Mesenchymal stem cell (in vitro differentiated cells and primary cell): Measurements from ENCODE around the gene TOP1.

Experiments
- DNase-seq: peaks from one replicate; pipeline ENCODE4 v3.0.0-alpha.2; 2013
- H2AFZ ChIP-seq: one replicate; pipeline ENCODE4 v1.6.1; 2013; ENCODE audit warnings: low read depth, mild to moderate bottlenecking, control low read depth, inconsistent platforms, low read length, moderate library complexity
- H2AK5ac ChIP-seq: 2 replicates; pipeline ENCODE4 v1.6.1; 2013; ENCODE audit warnings: low read length, moderate library complexity, mild to moderate bottlenecking, inconsistent platforms; ENCODE audit not compliant: severe bottlenecking
- H2BK120ac ChIP-seq: one replicate; pipeline ENCODE4 v1.6.1; 2013; ENCODE audit warnings: low read depth, mild to moderate bottlenecking, inconsistent platforms, low read length, moderate library complexity
- H2BK12ac ChIP-seq, 2 experiments: one replicate each; pipeline ENCODE4 v1.6.1; 2013; ENCODE audit warnings: inconsistent platforms in 2 of 2, low read length in 2 of 2, mild to moderate bottlenecking in 2 of 2, moderate library complexity in 2 of 2, control low read depth in 1 of 2
- H2BK15ac ChIP-seq: one replicate; pipeline ENCODE4 v1.6.1; 2013; ENCODE audit warnings: mild to moderate bottlenecking, low read depth, inconsistent platforms; ENCODE audit not compliant: poor library complexity, severe bottlenecking
- H2BK5ac ChIP-seq: 2 replicates; pipeline ENCODE4 v1.6.1; 2013; ENCODE audit warnings: low read depth, mild to moderate bottlenecking, low read length, control low read depth, inconsistent platforms; ENCODE audit not compliant: poor library complexity, severe bottlenecking
- H3K14ac ChIP-seq, 2 experiments: one replicate each; pipeline ENCODE4 v1.6.1; 2013; ENCODE audit warnings: inconsistent platforms in 2 of 2, low read length in 2 of 2, control low read depth in 1 of 2, mild to moderate bottlenecking in 1 of 2, moderate library complexity in 1 of 2
- H3K18ac ChIP-seq, 2 experiments: one replicate each; pipeline ENCODE4 v1.6.1; 2013; ENCODE audit warnings: inconsistent platforms in 2 of 2, low read length in 2 of 2, control low read depth in 1 of 2, low read depth in 1 of 2, mild to moderate bottlenecking in 1 of 2
- H3K23ac ChIP-seq, 2 experiments: one replicate each; pipeline ENCODE4 v1.6.1; 2013; ENCODE audit warnings: inconsistent platforms in 2 of 2, low read length in 2 of 2, mild to moderate bottlenecking in 2 of 2, moderate library complexity in 2 of 2, control low read depth in 1 of 2
- H3K27ac ChIP-seq: 2 replicates; pipeline ENCODE4 v1.5.1; 2013; ENCODE audit warnings: mild to moderate bottlenecking, moderate library complexity, low read length, control low read depth, inconsistent platforms; ENCODE audit not compliant: poor library complexity, severe bottlenecking
- H3K27me3 ChIP-seq, 2 experiments: 2 replicates each; pipeline versions ENCODE4 v1.6.1 to v1.7.0; 2013; ENCODE audit warnings: low read length in 2 of 2, mild to moderate bottlenecking in 2 of 2, moderate library complexity in 2 of 2, control low read depth in 1 of 2, inconsistent platforms in 1 of 2; ENCODE audit not compliant: control insufficient read depth in 1 of 2, insufficient read depth in 1 of 2
- H3K36me3 ChIP-seq, 2 experiments: 2 replicates each; pipeline versions ENCODE4 v1.6.1 to v1.7.0; 2013; ENCODE audit warnings: low read length in 2 of 2, control low read depth in 1 of 2, inconsistent platforms in 1 of 2, low read depth in 1 of 2, mild to moderate bottlenecking in 1 of 2; ENCODE audit not compliant: insufficient read depth in 2 of 2, control insufficient read depth in 1 of 2
- H3K4ac ChIP-seq, 2 experiments: one replicate each; pipeline ENCODE4 v1.6.1; 2013; ENCODE audit warnings: inconsistent platforms in 2 of 2, low read length in 2 of 2, mild to moderate bottlenecking in 2 of 2, moderate library complexity in 2 of 2, control low read depth in 1 of 2, low read depth in 1 of 2
- H3K4me1 ChIP-seq: 2 replicates; pipeline ENCODE4 v1.6.1; 2013; ENCODE audit warnings: low read depth, low read length, control low read depth; ENCODE audit not compliant: control insufficient read depth, insufficient read depth
- H3K4me2 ChIP-seq: 2 replicates; pipeline ENCODE4 v1.6.1; 2013; ENCODE audit warnings: low read length, mild to moderate bottlenecking, inconsistent platforms; ENCODE audit not compliant: poor library complexity, severe bottlenecking
- H3K4me3 ChIP-seq, 2 experiments: 2 replicates each; pipeline versions ENCODE4 v1.5.1 to v1.7.0; 2013; ENCODE audit warnings: low read length in 2 of 2, mild to moderate bottlenecking in 2 of 2, control low read depth in 1 of 2, low read depth in 1 of 2; ENCODE audit not compliant: insufficient read depth in 1 of 2
- H3K79me1 ChIP-seq: replicated peaks from 2 replicates; pipeline ENCODE4 v1.6.1; 2013; ENCODE audit warnings: mild to moderate bottlenecking, control low read depth, low read length, inconsistent platforms; ENCODE audit not compliant: poor library complexity, severe bottlenecking
- H3K9ac ChIP-seq: 2 replicates; pipeline ENCODE4 v1.7.0; 2013; ENCODE audit warnings: mild to moderate bottlenecking, low read length, moderate library complexity
- H3K9me3 ChIP-seq: 2 replicates; pipeline ENCODE4 v1.7.0; 2013; ENCODE audit warnings: mild to moderate bottlenecking, low read length; ENCODE audit not compliant: control insufficient read depth
- H4K8ac ChIP-seq: one replicate; pipeline ENCODE4 v1.6.1; 2013; ENCODE audit warnings: inconsistent platforms, mild to moderate bottlenecking, low read length, moderate library complexity
- H4K91ac ChIP-seq: one replicate; pipeline ENCODE4 v1.6.1; 2013; ENCODE audit warnings: mild to moderate bottlenecking, low read length, inconsistent platforms
- WGBS: methylation state at CpG from one replicate; pipeline ENCODE4 v1.1.7; 2013; ENCODE audit warnings: mixed read lengths; 5-methylcytosine and 5-hydroxymethylcytosine counted together

Gene TOP1

GRCh38 chr20:40990542-40991120, 38.0 kb upstream of the TOP1 start:
- Histone ChIP-seq H3K9me3 (no peaks in the 10 kb centered on the region), H3K4me3 (no peak overlapping the region), H2AK5ac (peak overlapping the region; percentile 15), H2BK15ac (peak overlapping the region; percentile 18), H2BK12ac (peak overlapping the region; percentile 2 to 49), H4K91ac (peak overlapping the region; percentile 54), H3K23ac (no peak overlapping the region), H3K79me1 (peaks cover 5% of the 10 kb centered on the region), H3K9ac (peak overlapping the region; percentile 66), H3K27ac (no peak overlapping the region), H3K36me3 (no peaks in the 10 kb centered on the region), H3K18ac (peak overlapping the region; percentile 13 to 86), H3K14ac (no peak overlapping the region), H4K8ac (peak overlapping the region; percentile 86), H2AFZ (peak overlapping the region; percentile 6), H3K27me3 (no peaks in the 10 kb centered on the region), H3K4me1 (peaks cover 10% of the 10 kb centered on the region), H3K4me2 (no peak overlapping the region), H2BK5ac (no peak overlapping the region), H2BK120ac (no peak overlapping the region), H3K4ac (peak overlapping the region in 1 of 2 experiments; percentile 24)
- peak; percentile 90 for DNase-seq
- WGBS, result 30% methylated on average over 10 of the region's 10 CpGs

- 95% methylated on average over 2 of the region's 2 CpGs for WGBS
Observed at GRCh38 chr20:40991181-40991889, 37.3 kb upstream of the TOP1 start.

GRCh38 chr20:40992349-40993113, 36.1 kb upstream of the TOP1 start:
- Histone ChIP-seq H3K14ac (no peak overlapping the region), H2BK120ac (no peak overlapping the region), H3K4me2 (no peak overlapping the region), H3K9ac (no peak overlapping the region), H3K27ac (no peak overlapping the region), H4K8ac (no peak overlapping the region), H2BK5ac (no peak overlapping the region), H2AK5ac (no peak overlapping the region), H3K4ac (no peak overlapping the region), H3K18ac (no peak overlapping the region), H3K36me3 (no peaks in the 10 kb centered on the region), H3K27me3 (no peaks in the 10 kb centered on the region), H4K91ac (no peak overlapping the region), H2BK12ac (no peak overlapping the region), H2BK15ac (no peak overlapping the region), H3K4me3 (no peak overlapping the region), H3K4me1 (peaks cover 8% of the 10 kb centered on the region), H3K79me1 (peaks cover 5% of the 10 kb centered on the region), H2AFZ (no peak overlapping the region), H3K9me3 (no peaks in the 10 kb centered on the region), H3K23ac (no peak overlapping the region)
- DNase-seq, result no peak
- 98% methylated on average over 1 of the region's 2 CpGs for WGBS

More at GRCh38 chr20:40991181-40991889, 37.3 kb upstream of the TOP1 start:
- no peak overlapping the region for H3K4me2 ChIP-seq
- H3K18ac ChIP-seq, result peak overlapping the region; percentile 74 to 86
- no peak for DNase-seq
- H3K36me3 ChIP-seq, result no peaks in the 10 kb centered on the region
- H2BK12ac ChIP-seq, result peak overlapping the region; percentile 49 to 77
- H3K4ac ChIP-seq, result peak overlapping the region in 1 of 2 experiments; percentile 21
- no peak overlapping the region for H2BK5ac ChIP-seq
- no peak overlapping the region for H3K27ac ChIP-seq
- no peaks in the 10 kb centered on the region for H3K27me3 ChIP-seq
- H3K4me1 ChIP-seq, result peaks cover 10% of the 10 kb centered on the region
- H3K9me3 ChIP-seq, result no peaks in the 10 kb centered on the region
- peak overlapping the region; percentile 19 for H2BK120ac ChIP-seq
- peak overlapping the region in 1 of 2 experiments; percentile 98 for H3K23ac ChIP-seq
- peak overlapping the region; percentile 52 for H2AK5ac ChIP-seq
- no peak overlapping the region for H2BK15ac ChIP-seq
- H3K14ac ChIP-seq, result peak overlapping the region in 1 of 2 experiments; percentile 51
- peak overlapping the region; percentile 61 for H4K91ac ChIP-seq
- H3K9ac ChIP-seq, result no peak overlapping the region
- no peak overlapping the region for H3K4me3 ChIP-seq
- peaks cover 5% of the 10 kb centered on the region for H3K79me1 ChIP-seq
- H2AFZ ChIP-seq, result no peak overlapping the region
- peak overlapping the region; percentile 86 for H4K8ac ChIP-seq
